ENCODE measurements around the gene EOMES. TPM values are rescaled to one million over a fixed set of nuclear protein-coding genes. Genes with fewer than 3 reads are reported as not detected.

EOMES gene
- total RNA-seq, 4 donors from 2014 or later = 0.27 to 0.37 (median 0.32) TPM; not detected in 1

GRCh38 chr3:27666708-27667107 lies 55.4 kb downstream of the EOMES start:
- H3K4me1 ChIP-seq = peaks cover 0 to 9% (median 0%) of the 10 kb centered on the region in 4 donors
- 44 to 49% methylated on average over 3 of the region's 3 CpGs for WGBS, 2 donors (ENCODE audit: low coverage in 1 of 2)
- H3K4me3 ChIP-seq = no peak overlapping the region
- no peak for TF ChIP-seq CTCF (IDR thresholded peaks at IDR 0.05)
- no peaks in the 10 kb centered on the region for H3K9me3 ChIP-seq
- no peaks in the 10 kb centered on the region for H3K36me3 ChIP-seq
- DNase-seq = peak; percentile 49
- no peaks in the 10 kb centered on the region for H3K27me3 ChIP-seq
- intact Hi-C loops (cut with DNase I; ENCODE audit: low total_unique reads) = no loop called here
- in situ Hi-C loops (cut with MboI; ENCODE audit: low pct_ligation_motif_present in 1 of 4, low pct_unique_long_range_greater_than_20kb in 1 of 4, low sequenced_read_pairs in 3 of 4) = loop anchor here in 1 of 4 donors (25.0 kb wide), 1 partner anchor 179 kb away; the partner anchor contains the start of gene SLC4A7
- peak overlapping the region in 1 of 4 donors; percentile 16 for H3K27ac ChIP-seq

- Histone ChIP-seq H3K4me3 (no peak overlapping the region), H3K36me3 (no peaks in the 10 kb centered on the region), H3K27ac (peak overlapping the region in 1 of 4 donors; percentile 16), H3K4me1 (peaks cover 0 to 9% (median 0%) of the 10 kb centered on the region in 4 donors), H3K9me3 (no peaks in the 10 kb centered on the region), H3K27me3 (no peaks in the 10 kb centered on the region)
- no peak for DNase-seq
- TF ChIP-seq CTCF (IDR thresholded peaks at IDR 0.05) (no peak), EP300 (IDR thresholded peaks at IDR 0.05; ENCODE audit: low read depth) (no peak), POLR2AphosphoS5 (IDR thresholded peaks at IDR 0.05) (no peak), POLR2A (IDR thresholded peaks at IDR 0.05) (no peak)
- in situ Hi-C loops (cut with MboI; ENCODE audit: low pct_ligation_motif_present in 1 of 4, low pct_unique_long_range_greater_than_20kb in 1 of 4, low sequenced_read_pairs in 3 of 4) (loop anchor here in 1 of 4 donors (25.0 kb wide), 1 partner anchor 179 kb away; the partner anchor contains the start of gene SLC4A7), intact Hi-C loops (cut with DNase I; ENCODE audit: low total_unique reads) (no loop called here)
- 33 to 69% methylated on average over 1 of the region's 1 CpG for WGBS, 2 donors (ENCODE audit: low coverage in 1 of 2)
Measured at GRCh38 chr3:27666272-27666671, 55.9 kb downstream of the EOMES start.

Other genes starting within 250 kb of the EOMES start
- 10 to 100 TPM; 22.7 to 45.6 (median 35.4) TPM for gene SLC4A7, start 237.9 kb downstream of the EOMES start, total RNA-seq